Central memory CD4-positive, alpha-beta T cell (primary cell): ENCODE measurements around the gene GRK5.
"Not testable (repeated sequence)": the region's sequence is repeated elsewhere in the genome, so short reads cannot be mapped to it uniquely, and the experiment has no call there.

Source experiments
- DNase-seq: peaks from one replicate; pipeline ENCODE4 v3.0.0; 2022
- total RNA-seq, 3 experiments: gene quantifications; one replicate each; lab custom pipeline; 2026; lab: John Stamatoyannopoulos, UW

Gene GRK5
- total RNA-seq: 27.7 to 74.6 (median 33.2) reads per million in 3 experiments

DNA sequence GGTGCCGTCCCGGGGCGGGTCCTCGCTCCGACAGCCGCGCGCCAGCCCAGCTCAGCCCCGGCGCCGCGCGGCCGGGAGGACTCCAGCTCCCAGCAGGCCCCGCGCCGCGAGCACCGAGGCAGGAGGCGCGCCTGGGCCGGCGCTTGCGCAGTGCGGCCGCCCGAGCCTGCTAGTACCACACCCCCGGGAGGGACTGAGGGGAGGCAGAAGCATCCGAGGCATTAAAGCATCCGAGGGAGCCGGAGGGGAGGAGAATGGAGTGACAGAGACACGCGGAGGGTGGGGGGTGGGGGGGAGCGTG lies at the start of gene GRK5:
TSS of gene GRK5 (plus strand) at position 206 of the 301 bp plus-strand sequence. CDS start 347 bp downstream, outside the sequence.
- DNase-seq: peak; percentile 99

DNA sequence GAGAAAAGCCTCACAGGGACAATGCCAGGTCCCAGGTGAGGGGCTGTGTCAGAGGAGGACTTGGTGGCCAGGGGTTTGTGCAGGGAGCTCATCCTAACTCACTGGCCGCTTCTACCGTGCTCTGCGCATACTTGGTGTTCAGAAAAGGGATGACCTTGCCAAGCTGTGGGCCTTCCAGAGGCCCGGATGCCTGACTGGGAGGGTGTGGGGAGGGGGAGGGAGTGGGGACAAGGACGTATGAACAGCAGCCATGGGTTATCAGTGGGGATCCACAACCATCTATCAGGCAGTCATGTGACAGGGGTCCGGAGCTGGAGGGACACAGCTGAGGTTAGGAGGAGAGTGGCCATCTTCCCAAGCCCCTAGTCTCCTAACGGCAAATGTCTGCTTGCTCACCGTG lies 48.0 kb upstream of the GRK5 start:
- no peak for DNase-seq

DNA sequence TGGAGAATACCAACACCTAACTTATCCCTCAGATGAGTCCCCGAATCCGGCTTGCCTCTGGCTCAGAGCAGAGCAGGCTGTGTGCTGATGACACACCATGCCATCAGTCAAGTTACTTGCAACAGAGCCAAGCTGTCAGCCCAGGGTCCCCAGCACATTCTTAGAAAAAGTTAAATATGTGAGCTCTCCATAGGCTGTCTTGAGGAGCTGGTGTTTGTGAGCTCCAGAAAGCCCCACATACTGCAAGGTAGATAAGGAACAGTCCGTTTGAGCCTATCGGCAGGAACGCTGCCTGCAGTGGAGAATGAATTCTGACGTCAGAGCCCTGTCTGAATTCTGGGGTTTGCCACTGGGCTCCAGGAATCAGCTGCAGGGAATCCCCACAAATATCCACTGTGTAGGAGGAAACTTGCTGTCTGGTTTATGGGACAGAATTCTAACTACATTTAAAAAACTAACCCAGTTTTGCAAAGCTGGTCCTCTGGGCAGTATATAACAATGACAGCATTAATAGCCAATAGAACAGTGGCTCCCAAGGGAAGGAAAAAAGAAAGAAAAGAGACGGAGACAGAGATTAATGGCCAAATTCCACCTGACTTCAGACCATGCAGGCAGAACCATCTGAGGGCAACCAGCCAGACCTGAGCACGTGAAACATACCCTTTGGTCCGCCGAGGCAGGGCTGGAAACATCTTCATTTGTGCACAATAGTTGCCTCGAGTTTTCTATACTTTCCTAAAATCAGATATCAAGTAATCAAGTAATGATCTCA lies 45.5 kb upstream of the GRK5 start:
- no peak for DNase-seq

DNA sequence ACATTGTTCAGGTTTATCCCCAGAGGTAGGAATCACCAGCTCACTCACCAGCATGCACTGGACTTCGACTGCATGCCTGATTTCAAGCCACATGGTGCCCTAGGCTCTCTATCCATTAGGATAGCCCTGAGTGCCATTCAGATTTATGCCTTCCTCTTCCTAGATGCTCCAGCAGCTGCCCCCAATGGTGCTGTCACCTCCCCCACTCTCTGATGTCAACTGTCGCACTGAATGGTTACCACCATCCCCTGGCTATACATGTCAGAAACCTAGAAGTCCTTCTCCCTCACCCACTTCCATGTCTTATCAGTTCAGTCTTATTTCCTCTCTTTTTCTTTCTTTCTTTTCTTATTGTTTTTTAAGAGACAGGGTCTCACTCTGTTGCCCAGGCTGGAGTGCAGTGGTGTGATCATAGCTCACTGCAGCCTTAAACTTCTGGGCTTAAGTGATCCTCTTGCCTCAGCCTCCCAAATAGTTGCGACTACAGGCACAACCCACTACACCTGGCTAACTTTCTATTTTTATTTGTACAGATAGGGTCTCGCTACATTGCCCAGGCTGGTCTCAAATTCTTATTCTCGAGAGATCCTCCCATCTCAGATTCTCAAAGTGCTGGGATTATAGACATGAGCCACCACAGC lies 44.8 kb upstream of the GRK5 start:
- DNase-seq: no peak

DNA sequence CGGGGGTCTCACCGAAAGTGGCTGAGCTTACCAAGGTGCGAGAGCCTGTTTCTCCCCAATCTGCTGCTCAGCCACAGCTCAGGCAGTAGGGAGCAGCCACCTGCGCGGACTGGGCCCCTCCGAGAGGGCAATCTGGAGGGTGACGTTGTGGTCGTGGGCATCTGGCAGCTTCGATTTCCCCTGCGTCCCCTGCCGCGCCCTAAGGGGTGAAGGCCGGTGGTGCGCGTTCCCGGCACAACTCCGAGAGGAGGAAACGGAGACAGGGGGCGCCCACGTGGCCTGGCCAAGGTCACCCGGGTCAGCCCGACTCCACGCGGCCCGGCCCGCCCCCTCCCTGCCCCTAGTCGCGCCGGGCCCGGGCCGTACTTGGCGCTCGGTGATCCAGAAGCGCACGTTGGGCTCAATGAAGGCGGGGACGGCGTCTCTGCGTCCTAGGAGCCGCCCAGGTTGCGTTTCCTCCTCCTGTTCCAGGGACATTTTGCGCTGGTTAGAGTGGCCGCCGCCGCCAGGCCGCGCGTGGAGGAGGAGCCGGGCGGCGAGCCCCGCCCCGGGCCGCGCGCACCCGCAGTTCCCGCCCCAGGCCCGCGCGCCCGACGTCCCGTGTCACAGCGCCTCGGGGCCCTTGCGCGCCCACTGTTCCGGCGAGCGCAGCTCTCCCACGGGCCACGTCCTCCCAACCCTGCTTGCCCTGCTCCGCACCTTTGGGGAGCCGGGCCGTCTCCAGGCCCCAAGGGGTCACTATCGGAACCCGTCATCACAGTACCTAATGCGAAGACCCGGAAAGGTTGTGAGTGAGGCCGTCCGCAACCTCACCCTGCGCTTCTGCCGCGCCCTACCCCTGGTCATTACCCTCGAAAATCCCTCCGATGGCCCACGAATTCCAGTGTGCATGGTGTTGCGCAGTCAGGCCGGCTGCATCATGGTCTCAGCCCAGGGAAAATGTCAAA lies 41.9 kb upstream of the GRK5 start, which contains the start of gene SFXN4:
TSS of gene SFXN4 (minus strand) at position 544 of the 947 bp plus-strand sequence. CDS start at position 477, 67 bp downstream.
- DNase-seq: peak; percentile 81

DNA sequence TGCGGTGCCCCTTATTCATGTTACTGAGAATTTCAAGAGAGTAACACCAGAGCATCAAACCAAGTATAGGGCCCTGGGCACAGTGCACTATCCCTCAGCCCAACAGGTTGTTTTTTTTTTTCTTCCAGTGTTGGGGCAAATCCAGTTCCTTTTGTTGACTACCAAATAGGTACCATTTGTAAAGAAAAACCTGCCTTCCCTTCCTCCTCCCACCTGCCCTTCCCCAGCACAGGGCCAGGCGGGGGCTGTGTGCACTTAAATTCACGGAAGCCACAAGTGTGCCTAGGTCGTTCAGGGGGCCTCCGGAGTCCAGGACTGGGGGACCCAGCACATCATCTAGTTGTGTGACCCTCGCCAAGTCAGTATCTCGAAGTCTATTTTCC lies 41.3 kb upstream of the GRK5 start:
- DNase-seq: no peak

DNA sequence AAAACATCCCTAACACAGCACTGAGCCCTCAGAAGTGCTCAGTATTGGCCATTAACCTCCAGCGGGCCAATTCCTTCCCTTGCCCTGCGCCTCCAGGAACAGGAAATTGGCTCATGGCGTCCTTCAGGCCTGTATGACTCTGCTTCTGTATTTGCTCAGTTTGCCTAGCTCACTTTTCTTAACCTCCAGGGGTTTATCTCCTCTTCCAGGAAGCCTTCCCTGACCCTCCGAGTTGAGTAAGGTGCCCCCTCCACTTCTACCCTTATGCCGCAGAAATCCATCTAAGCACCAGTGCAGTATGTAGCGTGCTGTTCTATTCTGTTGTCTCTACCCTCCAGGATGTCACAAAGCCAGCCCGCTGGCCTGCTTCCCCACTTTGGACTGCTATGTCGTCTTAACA lies 40.8 kb upstream of the GRK5 start:
- no peak for DNase-seq

DNA sequence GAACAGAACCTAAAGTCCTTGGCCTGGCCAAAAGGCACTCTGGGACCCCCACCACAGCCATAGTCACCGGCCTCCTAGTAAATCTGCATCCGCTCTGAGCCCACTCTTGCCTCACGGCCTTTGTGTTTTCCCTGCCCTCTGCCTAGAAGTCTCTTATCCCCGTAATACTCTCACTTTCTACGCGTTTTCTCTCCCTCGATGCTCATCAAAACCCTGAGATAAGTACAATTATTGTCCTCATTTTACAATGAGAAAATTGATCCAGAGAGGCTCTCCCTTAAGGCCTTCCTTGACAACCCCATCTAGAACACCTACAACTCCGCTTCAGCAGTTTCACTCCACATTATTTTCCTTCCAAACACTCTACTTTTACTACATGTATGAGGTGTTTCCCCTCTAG lies 40.3 kb upstream of the GRK5 start:
- no peak for DNase-seq

DNA sequence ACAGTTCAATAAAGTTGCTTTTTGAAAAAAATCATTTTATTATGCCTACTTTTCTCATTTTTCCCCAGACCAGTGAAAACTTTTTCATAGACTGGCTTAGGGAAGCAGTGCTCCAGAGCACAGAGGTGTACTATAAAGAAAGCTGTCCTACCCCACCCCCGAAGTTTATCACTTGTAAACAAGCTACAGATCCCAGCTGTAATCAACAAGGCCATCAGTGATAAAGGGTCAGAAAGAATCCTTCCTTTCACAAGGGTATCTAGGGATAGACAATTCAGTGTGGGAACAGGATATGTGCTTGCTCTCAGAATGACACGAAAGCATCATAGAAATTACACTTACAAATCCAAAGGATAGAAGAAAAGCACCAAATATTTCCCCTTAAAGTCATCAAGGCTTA lies 33.3 kb upstream of the GRK5 start:
- DNase-seq: no peak

DNA sequence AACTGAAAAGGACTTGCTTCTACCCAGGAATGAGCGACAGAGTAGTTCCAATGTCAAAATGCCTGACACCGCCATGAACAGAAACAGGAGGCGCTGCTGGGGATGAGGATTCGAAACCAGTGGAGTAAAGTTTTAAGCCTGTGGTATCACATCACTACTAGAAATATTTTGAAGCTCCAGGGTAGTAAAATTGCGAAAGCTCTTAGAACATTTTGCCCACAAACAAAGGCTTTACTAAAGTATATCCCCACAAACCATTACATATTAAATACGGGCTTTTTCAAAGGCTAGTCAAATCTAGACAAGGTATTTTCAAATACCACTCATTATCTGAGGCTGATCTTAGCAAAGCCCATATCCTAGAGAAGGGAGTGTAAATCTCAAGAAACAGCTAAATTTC lies 31.2 kb upstream of the GRK5 start:
- no peak for DNase-seq

DNA sequence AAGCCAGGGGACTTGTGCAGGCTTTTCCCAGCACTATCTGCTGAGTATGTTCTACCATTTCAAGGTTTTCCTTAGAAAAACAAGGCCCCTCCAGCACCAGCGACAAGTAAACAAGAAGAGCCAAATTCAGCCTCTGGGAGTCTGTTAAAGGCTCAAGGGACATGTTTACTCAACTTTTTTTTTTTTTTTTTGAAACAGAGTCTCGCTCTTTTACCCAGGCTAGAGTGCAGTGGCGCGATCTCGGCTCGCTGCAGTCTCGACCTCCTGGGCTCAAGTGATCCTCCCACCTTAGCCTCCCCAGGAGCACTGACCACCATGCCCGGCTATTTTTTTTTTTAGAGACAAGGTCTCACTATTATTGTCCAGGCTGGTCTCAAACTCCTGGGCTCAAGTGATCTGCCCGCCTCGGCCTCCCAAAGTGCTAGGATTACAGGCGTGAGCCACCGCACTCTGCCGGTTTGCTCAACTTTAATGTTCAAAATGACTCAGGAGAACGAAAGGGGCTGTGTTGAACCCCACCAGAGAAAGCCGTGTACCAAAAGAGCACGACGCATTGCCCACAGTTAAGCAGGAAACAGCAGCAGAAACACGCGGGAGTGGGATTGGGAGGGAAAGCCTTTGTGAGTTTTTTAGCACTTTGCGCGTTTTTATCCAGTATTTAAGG lies 29.5 kb upstream of the GRK5 start:
- no peak for DNase-seq

DNA sequence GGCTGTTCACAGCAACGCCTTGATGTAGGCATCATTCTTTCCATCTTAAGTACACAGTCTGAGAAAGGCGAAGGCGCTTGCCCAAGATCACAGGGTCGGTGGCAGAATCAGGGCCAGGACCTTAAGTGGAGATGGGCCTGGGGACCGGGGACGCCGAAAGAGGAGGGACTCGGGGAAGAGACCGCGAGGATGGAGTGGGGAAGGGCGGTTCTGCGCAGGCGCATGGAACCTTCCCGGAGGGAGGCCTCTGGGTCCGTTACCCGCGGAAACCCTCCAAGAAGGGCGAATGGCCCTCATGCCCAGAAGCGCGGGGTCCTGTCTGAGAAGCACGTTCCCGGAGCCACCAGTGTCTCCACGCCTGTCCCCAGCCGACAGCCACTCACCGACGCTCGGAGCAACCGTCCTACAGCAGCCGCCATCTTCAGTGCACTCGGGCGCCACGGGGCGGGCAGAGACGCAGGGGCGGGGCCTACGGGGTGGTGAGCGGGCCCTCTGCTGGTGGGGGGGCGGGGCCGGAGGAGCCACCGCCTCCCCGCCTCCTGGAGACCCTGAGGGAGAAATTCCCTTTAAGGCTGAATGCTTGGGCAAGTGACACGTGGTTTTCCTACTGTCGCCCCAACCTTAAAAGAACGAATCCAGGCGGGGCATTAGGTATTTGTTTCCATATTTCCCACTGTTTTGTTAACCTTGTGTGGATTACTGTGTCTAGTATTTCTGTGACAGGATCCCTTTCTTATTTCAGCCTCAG lies 28.8 kb upstream of the GRK5 start, which contains the start of gene PRDX3:
TSS of gene PRDX3 (minus strand) at position 441 of the 748 bp plus-strand sequence. CDS start at position 419, 22 bp downstream.
- peak; percentile 86 for DNase-seq

DNA sequence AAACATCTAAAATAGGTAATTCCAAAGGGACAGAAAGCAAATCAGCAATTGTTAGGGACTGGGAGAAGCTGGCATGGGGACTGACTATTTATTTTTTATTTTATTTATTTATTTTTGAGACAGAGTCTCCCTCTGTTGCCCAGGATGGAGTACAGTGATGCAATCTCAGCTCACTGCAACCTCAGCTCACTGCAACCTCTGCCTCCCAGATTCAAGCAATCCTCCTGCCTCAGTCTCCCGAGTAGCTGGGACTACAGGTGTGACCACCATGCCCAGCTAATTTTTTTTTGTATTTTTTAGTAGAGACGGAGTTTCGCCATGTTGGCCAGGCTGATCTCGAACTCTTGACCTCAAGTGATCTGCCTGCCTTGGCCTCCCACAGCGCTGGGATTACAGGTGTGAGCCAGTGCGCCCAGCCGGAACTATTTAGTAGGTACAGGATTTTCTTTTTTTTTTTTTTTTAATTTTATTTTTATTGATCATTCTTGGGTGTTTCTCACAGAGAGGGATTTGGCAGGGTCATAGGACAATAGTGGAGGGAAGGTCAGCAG lies 26.4 kb upstream of the GRK5 start:
- DNase-seq: not testable (repeated sequence)

DNA sequence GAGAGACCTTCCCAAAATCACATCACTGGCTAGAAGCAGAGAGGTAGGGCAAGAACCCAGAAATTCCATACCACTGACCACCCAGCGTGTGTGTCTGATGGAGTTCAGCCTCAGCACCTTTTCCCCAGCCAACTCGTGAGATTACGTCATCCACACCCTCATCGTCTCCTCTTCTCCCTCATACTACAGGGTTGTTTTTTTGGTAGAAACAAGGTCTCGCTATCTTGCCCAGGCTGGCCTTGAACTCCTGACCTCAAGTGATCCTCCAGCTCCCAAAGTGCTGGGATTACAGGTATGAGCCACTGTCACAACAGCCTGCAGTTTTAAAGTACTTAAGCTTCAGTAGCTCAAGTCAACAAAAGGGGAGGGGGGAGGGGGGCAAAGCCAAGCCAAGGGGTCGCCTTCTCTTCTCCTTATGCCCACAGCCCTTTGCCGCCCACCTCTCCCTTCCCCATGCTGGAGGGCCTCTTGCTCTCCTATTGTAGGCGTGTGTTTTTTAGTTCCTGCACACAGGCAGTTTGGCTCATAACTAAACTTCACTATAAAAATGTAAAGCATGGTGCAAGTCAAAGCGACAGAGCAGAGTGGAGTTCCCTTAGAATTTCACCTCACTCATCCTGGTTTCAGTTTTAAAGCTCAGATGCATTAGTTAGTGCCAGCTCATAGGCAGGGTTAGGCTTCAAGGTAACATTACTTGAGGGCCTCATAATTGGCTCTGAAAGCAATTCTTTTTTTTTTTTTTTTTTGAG lies 23.5 kb upstream of the GRK5 start:
- no peak for DNase-seq

DNA sequence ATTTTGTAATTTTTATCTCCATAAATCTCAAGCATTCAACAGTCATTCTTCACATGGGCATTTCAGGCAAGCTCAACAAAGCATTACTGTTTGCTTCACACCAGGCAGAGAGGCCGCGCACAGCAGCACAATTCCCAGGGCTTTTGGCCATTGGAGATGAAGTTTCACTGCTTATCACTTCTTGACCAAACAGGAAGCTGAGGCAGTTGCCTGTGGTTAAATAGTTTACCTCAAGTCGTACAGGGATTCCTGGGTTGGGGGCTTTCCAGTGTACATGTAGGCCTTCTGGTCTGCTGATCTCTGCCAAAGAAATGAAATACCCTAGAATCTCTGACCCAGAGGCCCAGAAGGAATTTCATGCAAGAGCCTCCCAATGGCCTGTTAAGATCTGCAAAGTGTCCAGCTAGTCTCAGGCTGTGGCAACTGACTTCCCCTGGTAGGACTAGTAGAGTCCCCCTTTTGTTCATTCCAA lies 17.5 kb upstream of the GRK5 start:
- DNase-seq: peak; percentile 13

DNA sequence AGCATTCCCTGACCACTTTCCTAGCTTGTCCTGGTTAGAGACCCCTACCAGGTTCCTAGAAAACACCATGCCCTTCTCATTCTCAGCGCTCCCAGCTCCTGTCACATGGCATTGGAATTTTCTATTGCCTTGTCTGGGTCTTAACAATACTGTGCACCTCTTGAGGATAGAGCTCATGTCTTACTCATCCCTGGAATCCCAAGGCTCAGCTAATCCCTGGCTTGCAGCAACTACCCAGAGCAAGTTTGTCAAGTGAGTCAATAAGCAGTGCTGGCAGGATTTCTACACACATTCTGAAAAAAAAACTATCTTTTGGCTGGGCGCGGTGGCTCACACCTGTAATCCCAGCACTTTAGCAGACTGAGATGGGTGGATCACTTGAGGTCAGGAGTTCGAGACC lies 17.0 kb upstream of the GRK5 start:
- DNase-seq: no peak

DNA sequence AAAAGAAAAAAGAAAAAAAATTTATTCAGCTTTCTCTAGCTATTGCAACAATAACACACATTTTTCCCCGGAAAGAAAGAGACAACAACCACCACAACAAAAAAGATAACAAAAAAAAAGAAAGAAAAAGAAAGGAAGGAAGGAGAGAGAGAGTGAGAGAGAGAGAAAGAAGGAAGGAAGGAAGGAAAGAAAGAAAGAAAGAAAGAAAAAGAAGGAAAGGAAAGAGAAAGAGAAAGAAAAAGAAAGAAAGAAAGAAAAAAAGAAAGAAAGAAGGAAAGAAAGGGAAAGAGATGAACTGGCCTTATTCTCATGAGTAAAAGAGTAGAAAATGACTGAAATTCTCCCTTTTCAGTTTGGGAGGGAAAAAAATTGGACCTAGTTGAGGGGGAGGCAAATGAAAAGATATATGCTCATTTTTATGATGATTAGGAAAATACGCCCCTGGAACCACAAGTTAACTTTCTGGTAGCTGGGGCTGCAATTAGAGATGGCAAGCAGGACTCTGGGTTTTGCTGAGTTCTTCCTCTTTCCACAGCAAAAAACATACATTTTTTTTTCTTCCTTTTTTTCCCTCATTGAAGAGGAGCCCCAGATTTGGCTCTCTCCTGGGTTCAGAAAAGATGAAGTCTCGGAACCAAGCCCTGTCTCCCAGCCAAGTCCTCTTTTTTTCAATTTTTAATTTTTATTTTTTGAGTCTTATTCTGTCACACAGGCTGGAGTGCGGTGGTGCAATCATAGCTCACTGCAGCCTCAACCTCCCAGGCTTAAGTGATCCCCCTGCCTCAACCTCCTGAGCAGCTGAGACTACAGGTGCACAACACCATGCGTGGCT lies 16.2 kb upstream of the GRK5 start:
- no peak for DNase-seq

DNA sequence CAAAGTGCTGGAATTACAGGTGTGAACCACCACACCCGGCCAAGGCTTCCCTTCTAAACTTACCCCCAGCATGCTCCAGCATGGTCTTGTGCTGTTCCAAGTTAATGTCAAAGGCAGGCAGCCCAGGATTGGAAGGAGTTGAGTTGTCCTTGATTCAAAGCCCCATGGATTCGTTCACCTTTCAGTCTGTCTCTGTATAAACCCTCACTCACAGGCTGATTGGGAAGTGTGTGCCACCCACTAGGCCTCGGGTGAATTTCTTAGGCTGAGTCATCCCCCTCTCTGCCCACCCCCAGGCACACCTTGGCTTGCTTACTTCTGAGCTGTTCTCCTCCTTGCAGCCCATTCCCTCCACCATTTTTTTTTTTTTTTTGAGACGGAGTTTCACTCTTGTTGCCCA lies 15.5 kb upstream of the GRK5 start:
- DNase-seq: no peak

DNA sequence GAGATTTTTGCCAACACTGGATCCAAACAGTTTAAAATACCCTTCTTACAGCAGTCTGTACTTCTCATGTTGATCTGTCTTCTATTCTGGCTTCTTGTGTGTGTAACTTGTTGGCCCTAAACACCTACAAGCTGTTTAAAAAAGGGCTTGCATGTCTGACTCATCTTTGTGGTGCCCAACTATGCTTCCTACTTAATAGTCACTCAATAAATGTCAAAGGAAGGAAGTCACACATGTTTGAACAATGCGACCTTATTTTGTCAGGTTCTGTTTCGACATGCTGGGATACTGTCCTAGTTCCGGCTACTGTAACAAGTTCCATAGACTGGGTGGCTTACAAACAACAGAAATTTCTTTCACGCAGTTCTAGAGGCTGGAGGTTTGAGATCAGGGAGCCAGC lies 9.4 kb upstream of the GRK5 start:
- DNase-seq: no peak

DNA sequence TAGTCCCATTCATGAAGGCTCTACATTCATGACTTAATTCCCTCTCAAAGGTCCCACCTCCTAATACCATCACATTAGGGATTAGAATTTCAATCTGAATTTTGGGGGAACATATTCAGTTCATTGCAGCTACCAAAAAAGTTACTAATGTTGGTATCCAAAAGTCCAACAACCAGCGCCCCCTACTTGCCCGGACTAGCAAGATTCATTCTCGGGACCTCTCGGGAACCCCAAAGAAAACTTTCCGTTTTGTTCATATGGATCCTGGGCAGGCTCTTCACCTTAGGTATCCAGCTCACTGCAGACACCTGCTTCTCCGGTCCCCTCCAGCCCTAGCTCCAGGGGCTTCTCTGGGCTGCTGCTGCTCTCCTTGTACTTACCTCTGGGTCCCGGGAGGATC lies 8.9 kb upstream of the GRK5 start:
- no peak for DNase-seq
